GM19043 (cell line): ENCODE results near the gene AP3M1.

Experiments used
- ATAC-seq: cut with Tn5 transposase; IDR thresholded peaks from one replicate; pipeline ENCODE4 v1.9.1; 2021; ENCODE audit warnings: low read depth; ENCODE audit not compliant: unreplicated experiment

AP3M1 gene

DNA sequence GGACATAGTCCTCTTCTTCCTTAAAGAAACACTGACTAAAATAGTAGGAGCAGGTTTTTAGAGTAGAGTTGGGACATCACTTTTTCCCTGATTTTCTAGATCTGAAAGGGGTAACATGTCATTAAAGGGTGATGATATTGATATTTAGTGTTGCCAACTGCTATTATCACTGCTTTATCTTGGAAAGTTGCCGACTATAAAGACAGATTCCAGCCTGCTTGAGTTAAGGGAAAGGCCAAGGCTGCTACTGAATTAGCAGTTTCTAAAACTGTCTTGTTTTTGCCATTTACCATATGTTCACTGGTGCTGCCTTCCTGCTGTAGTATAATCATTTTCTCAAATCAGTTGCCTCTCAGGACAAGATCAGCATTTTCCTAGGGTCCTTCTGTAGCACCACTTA lies 29.7 kb downstream of the AP3M1 start:
- ATAC-seq, result no peak

DNA sequence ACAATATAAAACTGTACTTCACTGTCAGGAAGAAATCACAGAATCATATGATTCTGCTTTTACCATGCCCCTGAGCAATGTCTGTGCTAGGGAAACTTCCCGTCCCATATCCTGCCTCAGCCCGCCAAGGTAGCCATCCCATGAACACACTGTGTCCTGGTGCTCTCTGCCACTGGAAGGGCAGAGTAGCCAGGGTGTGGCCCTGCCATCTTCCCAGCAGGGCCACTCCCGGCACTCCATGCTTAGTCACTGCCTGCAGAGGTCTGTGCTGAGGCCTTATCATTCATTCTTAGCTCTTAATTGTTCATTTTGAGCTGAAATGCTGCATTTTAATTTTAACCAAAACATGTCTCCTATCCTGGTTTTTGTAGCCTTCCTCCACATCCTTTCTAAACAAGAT lies 31.8 kb downstream of the AP3M1 start:
- no peak for ATAC-seq

DNA sequence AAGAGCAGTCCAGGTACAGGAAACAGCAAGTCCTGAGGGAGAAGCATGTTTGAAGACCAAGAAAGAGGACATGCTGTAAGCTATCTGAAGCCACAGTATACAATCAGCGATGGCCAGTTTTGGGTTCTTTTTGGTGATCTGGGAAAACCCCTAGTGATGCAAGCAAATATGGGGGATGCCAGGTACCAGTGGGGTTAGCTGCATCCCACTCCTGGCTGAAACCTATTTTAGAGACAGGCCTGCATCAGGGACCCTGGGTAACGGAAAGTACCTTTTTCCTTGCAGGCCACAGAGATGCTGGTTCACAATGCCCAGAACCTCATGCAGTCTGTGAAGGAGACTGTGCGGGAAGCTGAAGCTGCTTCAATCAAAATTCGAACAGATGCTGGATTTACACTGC lies 32.9 kb downstream of the AP3M1 start:
- ATAC-seq, result no peak

DNA sequence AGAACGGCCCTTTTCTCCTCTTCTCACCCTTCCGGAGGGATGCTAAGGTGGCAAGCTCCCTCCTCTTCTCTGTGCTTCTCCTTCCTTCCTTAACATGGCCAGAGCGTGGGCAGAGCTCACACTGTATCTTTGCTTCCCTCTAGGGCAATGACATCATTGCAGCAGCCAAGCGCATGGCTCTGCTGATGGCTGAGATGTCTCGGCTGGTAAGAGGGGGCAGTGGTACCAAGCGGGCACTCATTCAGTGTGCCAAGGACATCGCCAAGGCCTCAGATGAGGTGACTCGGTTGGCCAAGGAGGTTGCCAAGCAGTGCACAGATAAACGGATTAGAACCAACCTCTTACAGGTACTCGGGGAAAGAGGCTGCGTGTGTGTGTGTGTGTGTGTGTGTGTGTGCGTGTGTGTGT lies 36.6 kb downstream of the AP3M1 start:
- ATAC-seq, result no peak

DNA sequence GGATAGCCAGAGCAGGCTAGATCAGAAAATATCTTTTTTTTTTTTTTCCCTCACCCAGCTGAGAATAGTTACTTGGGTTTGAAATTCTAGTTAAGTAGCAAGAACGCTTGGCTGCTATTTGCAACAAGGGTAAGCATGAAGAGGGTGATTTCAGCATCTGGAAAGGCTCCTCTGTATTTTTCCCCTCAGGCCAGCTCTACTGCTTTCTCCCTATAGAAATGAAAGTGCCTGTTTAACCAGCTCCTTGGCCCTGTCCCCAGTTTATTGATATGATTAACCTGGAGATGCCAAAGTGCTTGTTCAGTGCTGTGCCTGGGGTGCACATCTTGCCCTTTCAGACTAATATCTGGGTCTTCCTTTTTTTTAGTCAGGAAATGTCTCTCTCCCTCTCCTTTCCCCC lies 37.1 kb downstream of the AP3M1 start:
- no peak for ATAC-seq

DNA sequence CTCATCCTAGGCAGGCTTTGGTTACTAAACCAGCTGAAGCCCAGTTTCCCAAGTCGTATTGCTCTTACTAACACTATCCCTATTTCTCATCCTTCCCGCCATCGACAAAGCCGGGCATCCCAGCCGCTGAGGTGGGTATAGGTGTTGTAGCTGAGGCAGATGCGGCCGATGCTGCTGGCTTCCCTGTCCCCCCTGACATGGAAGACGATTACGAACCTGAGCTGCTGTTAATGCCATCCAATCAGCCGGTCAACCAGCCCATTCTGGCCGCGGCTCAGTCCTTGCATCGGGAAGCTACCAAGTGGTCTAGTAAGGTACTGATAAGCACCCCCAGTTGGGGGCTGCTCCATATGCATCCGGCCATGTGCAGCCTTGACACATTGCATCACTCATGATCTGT lies 38.8 kb downstream of the AP3M1 start:
- ATAC-seq, result no peak

DNA sequence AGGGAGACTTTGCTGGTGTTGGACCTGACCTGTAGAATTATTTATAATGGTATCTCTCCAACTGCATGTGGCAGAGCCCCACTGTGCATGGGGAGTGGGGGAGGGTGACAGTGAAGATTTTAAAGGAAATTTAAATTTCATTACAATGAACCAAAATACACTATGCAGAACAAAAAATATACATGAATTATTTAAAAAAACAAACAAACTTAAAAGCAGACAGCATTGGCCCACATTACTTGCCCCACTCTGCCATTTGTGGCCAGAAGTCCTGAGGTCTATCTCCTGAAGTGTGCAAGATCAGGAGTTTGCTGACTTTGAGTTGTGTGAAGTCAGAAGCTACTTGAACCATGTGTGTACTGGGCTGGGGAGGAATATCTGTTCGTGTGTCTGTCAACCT lies 40.5 kb downstream of the AP3M1 start:
- ATAC-seq, result no peak

DNA sequence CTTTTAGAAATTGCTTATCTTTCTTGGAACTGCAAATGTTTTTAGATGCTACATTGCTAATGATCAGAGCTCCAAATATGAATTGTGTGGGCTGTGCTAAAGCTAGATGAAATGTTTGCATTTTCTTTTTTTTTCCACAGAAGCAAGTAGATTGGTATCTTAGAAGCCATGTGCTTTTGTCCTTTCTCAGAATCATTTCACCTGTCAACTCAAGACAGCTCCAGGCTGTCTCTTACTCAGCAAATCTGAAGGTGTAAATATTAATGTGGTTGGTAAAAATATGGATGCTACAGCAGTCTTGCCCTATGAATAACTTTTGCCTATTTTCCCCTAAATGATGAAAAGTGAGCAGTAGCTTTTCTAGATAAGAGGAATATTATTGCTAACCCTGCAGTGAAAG lies 41.2 kb downstream of the AP3M1 start:
- no peak for ATAC-seq

DNA sequence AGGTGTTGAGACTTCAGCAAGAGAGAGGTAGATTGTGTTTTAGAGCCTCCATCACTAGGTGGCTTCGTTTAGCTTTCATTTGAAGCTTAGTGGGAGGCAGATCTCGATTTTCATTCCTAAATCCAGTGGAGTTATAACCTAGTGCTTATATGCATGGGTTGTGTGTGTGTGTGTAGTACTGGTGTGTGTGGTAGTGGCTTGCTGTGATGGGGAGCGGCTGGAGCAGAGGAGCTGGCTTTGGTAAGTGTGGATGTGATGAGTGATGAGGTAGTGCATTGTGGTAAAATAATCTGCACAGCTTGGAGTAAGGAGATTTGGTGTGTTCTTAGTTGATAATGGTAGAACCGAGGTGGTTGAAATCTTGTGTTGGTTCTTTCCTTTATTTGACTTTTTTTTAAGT lies 43.2 kb downstream of the AP3M1 start:
- ATAC-seq, result no peak

DNA sequence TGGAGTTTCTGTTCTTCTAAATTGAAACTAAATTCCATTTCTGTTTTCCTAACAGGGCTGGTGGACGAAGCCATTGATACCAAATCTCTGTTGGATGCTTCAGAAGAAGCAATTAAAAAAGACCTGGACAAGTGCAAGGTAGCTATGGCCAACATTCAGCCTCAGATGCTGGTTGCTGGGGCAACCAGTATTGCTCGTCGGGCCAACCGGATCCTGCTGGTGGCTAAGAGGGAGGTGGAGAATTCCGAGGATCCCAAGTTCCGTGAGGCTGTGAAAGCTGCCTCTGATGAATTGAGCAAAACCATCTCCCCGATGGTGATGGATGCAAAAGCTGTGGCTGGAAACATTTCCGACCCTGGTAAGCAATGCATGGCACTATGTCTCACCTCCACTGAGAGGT lies 45.6 kb downstream of the AP3M1 start:
- no peak for ATAC-seq

DNA sequence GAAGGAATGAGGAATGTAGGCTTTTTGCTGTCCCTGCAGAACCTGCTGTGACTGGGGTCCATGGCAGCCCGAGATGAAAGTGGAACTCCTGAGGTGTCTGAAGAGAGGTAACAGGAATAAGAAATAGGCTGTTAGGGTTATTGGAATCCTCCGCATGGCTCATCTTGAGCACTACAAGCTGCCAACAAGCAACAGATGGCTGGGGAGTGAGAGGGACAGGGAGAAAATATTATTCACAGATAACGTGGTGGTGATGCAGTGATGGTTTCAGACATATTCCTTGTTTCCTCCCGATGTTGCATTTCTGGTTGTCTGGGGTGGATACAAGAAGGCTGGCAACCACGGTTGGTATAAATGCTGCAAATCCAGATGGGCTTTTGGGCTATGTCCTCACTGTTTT lies 46.1 kb downstream of the AP3M1 start:
- ATAC-seq, result no peak

DNA sequence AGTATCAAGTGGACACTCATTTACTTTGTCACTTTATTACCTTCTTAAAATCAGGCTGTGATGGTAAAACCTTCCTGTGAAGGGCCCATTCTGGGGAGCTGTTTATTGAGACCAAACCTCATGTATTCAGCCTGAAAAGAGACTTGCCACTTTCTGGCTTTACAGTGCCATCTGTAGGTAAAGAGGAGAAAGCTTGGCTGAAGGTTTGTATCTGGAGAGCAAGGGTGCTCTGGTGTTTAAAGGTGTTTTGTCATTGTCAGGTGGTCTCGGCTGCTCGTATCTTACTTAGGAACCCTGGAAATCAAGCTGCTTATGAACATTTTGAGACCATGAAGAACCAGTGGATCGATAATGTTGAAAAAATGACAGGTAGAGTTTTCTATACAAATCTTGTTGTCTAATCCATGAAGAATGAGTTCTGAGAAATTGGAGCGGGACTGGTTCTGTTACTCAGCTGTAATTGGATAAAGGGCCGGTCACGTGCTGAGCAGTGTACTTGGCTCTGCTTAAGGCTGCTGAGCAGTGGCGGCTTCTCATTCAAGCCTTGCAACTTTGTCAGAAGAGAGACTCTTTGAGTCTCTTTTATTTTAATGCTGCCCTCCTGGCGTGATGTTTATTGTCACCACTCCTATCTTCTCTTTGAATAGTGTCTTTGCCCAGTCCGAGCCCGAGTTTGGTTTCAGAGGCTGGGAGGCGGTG lies 46.9 kb downstream of the AP3M1 start:
- ATAC-seq, result no peak

DNA sequence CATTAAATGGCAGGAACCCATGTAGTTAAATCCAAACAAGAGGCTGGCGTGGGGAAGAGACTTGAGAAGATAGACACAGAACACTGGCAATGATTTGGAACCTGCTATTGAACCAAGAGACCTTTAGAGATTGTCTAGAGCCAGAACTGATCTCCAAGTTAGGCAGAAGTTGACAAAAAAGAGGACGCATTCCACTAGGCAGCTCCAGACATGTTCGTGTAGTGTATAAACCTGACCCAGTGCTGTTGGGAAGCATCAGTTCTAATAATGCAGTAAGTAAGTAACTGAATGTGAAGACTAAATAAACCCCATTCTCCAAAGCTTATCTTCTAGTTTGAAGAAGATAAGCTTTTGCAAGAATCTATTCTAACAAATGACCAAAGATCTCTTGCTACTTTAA lies 50.8 kb downstream of the AP3M1 start:
- no peak for ATAC-seq

DNA sequence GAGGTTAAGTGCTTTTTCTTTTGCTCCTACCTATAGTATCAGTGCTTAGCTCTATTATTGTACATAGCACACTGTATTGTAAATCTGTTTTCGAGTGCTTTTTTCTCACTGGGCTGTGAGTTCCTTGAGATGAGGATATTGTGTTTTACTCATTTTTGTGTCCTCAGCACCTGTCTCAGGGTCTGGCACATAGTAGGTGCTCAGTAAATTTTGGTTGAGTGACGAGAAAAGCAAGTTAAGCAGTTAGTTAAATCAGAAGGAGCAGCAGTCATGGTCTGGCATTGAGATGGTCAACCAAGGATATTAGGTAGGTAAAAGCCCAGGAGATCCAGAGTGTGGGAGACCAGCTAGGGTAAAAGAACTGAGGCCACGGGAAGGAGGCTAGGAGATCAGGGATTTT lies 51.2 kb downstream of the AP3M1 start:
- ATAC-seq, result no peak

DNA sequence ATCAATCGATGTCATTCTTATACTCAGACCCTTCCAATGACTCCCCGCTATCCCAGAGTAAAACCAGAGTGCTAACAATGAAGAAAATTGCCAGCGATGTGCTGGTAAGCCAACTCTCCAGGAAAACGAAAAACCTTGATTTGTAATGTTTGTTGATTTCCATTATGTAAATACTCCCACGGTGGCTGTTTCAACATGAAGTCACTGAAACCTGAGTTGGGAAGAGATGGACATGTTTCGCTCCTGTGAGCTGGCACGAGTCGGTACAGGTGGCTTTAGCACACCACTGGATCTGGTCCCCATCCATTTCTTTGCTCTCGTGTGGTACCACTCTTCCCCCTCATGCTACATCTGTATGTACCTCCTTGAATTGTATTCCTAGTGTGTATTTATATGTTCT lies 52.9 kb downstream of the AP3M1 start:
- ATAC-seq, result no peak

DNA sequence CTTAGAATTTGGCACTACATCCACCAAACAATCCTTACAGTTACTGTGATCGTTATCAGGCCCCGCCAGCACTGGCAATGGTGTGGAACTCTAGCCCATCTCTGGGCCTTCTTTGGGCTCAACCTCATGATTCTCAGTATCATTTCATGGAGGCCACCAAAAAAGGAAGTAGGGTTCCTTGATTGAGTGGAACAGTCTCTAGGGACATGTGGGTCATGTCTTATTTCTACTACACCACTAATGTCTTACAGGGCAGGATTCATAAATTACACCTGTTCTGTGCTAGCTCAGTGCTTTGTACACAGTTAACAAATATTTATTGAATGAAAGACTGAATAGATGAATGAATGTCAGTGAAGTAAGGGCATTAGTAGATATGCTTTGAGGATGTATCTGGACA lies 53.9 kb downstream of the AP3M1 start:
- peak; percentile 96 for ATAC-seq

DNA sequence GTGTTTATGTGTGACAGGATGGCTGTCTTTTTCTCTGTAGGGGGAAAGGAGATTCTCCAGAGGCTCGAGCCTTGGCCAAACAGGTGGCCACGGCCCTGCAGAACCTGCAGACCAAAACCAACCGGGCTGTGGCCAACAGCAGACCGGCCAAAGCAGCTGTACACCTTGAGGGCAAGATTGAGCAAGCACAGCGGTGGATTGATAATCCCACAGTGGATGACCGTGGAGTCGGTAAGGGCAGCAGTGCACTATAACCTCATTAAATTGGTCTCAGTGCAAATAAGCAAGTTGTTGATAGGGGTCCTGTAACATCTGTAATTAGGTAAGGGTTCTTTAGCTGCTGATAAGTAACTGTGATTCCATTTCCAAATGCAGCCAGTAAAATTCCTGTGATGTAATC lies 56.4 kb downstream of the AP3M1 start:
- no peak for ATAC-seq

DNA sequence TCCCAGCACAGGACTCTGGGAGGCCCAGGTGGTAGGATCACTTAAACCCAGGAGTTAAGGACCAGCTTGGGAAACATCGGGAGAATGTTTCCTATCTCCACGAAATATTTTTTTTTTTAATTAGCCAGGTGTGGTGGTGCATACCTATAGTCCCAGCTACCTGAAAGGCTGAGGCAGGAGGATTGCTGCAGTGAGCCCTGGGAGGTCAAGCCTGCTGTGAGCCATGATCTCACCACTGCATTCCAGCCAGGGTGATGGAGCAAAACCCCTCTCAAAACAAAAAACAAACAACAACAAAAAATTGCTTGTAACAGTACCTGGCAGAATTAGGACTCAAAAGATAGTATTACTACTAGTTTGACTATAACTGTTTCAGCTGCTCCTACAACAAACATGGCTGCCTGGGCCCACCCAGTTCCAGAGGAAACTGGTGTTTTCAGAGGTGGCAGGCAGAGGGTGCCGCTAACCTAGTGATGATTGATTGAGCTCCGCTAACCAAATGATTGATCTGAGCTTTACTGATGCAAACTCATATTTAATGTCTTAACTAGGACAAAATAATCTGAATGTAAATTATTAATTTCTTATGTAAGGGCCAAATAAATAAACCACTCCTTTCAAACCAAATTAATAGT lies 57.0 kb downstream of the AP3M1 start:
- no peak for ATAC-seq

DNA sequence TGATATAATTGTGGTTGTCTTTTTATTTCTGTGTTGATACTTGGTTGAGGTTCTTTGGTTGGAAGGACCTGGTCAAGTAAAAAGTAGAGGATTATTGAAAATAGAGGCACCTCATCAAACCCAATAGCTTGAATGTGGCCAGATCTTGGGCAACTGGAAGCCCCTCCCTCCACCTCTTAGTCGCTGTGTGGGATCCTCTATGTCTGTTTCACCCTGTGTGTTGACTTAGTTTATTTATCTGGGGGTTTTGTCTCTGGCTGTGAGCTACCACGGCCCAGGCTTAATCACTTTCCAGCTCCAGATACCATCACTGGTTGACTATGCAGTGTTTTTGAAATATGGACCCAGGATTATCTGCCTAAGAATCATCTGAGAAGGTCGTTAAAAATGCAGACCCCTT lies 58.3 kb downstream of the AP3M1 start:
- ATAC-seq, result no peak

DNA sequence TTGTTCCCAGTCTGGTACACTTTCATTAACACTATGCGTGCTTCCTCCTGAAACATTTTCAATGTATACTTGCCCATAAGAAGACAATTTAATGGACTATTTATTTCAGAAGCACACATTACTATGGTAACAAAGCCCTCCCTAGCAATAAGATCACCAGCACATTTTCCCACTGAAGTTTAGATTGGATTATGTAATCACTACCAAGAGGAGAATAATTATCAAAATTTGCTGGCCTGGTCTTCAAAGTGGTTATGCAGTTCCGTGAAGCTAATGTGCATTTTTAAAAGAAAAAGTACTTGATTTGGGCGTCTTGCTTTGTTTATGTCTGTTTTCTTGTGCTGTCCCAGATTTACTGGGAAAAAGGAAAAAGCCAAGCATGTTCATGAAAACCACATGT lies 61.9 kb downstream of the AP3M1 start:
- ATAC-seq, result no peak

DNA sequence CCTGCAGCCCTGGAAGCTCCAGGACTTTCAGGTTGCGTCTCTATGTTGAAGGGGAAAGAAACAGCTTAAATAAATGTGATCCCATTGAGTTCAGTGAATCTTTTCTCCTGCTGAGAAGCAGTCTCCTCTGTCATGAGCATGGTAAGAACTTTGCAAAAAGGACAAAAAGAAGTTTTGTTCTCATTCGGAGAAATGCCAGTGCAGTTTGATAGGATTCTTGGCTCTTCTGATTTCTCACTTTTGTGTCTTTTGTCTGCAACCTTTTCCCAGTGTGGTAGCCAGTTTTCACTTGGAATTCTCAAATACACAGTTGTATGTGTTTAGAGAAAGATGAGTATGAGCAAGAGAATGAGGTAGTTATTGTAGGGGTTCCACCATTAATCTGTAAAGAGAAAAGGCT lies 64.3 kb downstream of the AP3M1 start:
- ATAC-seq, result no peak

DNA sequence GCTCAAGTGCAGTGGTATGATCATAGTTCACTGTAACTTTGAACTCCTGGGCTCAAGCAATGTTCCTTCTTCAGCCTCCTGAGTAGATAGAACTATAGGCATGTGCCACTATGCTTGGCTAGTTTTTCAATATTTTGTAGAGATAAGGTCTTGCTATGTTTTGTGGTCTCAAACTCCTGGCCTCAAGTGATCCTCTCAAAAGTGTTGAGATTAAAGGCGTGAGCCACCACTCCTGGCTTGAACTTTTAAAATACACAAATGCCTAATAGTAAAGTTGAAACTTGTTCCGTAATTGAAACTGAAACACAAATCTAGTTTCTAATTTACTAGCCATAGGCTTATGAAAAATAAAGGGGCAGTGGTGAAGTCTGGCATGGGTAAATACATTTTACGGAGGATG lies 65.7 kb downstream of the AP3M1 start:
- ATAC-seq, result peak; percentile 66

DNA sequence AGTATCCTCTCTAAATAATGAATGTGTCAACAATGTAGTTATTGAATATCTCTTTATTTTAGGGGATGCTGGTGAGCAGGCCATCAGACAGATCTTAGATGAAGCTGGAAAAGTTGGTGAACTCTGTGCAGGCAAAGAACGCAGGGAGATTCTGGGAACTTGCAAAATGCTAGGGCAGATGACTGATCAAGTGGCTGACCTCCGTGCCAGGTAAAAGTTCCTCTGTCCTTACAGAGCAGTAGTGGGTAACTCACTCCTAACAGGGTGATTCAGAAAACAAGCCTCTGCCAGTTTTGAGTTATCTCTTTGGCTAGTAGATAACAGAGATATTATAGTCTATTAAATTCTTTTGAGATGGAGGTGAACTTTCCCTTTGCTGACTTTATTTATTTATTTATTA lies 67.3 kb downstream of the AP3M1 start:
- no peak for ATAC-seq
